Hepatocyte (in vitro differentiated cells): Measurements from ENCODE around the gene PSMD12.

Experiments
- EZH2 ChIP-seq: fragments of 200-600 bp; sonication (generic); IDR thresholded peaks from 2 replicates; pipeline ENCODE4 v1.6.1; 2016; ENCODE audit warnings: antibody characterized with exemption, mild to moderate bottlenecking, borderline replicate concordance
- TF ChIP-seq, protein P1 (sequence below): fragments of 200-600 bp; sonication (generic); IDR thresholded peaks from 2 replicates; pipeline ENCODE4 v1.5.1; 2016; ENCODE audit warnings: antibody characterized with exemption, mild to moderate bottlenecking; ENCODE audit not compliant: poor library complexity

GRCh38 chr17:67401106-67401505, 34.7 kb upstream of the PSMD12 start:
- TF ChIP-seq, protein P1, sequence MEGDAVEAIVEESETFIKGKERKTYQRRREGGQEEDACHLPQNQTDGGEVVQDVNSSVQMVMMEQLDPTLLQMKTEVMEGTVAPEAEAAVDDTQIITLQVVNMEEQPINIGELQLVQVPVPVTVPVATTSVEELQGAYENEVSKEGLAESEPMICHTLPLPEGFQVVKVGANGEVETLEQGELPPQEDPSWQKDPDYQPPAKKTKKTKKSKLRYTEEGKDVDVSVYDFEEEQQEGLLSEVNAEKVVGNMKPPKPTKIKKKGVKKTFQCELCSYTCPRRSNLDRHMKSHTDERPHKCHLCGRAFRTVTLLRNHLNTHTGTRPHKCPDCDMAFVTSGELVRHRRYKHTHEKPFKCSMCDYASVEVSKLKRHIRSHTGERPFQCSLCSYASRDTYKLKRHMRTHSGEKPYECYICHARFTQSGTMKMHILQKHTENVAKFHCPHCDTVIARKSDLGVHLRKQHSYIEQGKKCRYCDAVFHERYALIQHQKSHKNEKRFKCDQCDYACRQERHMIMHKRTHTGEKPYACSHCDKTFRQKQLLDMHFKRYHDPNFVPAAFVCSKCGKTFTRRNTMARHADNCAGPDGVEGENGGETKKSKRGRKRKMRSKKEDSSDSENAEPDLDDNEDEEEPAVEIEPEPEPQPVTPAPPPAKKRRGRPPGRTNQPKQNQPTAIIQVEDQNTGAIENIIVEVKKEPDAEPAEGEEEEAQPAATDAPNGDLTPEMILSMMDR = no peak
- TF ChIP-seq EZH2 = no peak
